HG02623 (cell line): ENCODE measurements around the gene ATOX1.
"Not testable (repeated sequence)": the region's sequence is repeated elsewhere in the genome, so short reads cannot be mapped to it uniquely, and the experiment has no call there.

ENCODE experiments used
- ATAC-seq: cut with Tn5 transposase; IDR thresholded peaks from one replicate; pipeline ENCODE4 v1.9.1; 2021; ENCODE audit warnings: moderate library complexity; ENCODE audit not compliant: unreplicated experiment

Gene ATOX1

GRCh38 chr5:151699071-151699901 is 59.1 kb downstream of the ATOX1 start:
- ATAC-seq = no peak

- ATAC-seq = not testable (repeated sequence)
Observed at GRCh38 chr5:151698081-151698480, 60.4 kb downstream of the ATOX1 start.

DNA sequence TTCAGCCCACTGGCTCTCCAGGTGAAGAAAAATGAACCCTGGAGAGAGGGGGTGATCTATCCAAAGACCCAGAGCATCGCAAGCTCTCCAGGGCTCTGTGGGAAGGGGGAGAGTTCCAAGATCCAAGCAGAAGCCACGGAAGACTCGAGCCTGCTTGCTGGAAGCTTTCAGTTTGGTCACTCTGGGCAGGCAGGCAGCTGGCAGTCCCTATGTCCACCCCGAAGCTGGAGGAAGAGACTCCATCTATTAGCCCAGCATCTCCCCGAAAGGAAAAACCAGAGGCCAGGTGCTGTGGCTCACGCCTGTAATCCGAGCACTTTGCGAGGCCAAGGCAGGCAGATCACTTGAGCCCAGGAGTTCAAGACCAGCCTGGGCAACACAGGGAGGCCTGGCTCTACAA is 61.0 kb downstream of the ATOX1 start:
- no peak for ATAC-seq

DNA sequence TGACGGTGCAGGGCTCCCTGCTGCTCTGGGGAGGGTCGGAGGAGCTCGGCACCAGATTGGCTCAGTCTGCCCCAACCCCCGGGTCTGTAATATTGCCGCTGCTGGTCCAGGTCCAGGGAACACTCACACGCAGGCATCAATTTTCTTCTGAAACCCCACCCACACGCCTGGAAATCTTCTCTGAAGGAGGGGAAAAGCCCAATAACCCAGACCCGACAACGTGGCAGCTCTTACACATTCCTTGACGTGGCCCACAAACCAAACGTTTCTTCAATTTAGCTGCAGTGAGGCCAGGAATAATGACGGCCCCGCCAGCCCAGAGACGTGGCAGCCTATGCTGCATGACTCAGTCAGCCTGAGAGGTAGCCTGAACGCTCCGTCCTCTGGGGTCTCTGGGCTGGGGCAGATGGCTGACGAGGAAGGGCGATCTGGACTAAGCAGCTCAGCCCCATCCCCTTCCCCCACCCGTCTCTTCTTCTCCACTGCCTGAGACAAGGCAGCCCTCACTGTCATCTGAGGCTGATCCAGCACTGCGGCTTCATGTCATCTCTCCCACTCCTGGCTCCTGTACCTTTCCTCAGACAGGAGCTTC is 61.9 kb downstream of the ATOX1 start:
- ATAC-seq = no peak

- ATAC-seq = no peak
Observed at GRCh38 chr5:151695464-151695863, 63.0 kb downstream of the ATOX1 start.

GRCh38 chr5:151694035-151694485 is 64.4 kb downstream of the ATOX1 start:
- no peak for ATAC-seq
